GM12878 (cell line): ENCODE results near the gene TNF. TPM values are rescaled to one million over a fixed set of nuclear protein-coding genes. Genes with fewer than 3 reads are reported as not detected.
A peak's percentile ranks its signal among the peaks of the same experiment; 100 is the strongest.

Experiments used
- BCL11A ChIP-seq: IDR thresholded peaks from 2 replicates; pipeline ENCODE4 v1.6.1; 2011; ENCODE audit warnings: low read depth, low read length
- CEBPB ChIP-seq, 2 experiments: fragments of 150-350 bp in 1 of 2; IDR thresholded peaks; 2 replicates each; pipeline ENCODE4 v1.6.1; 2012 to 2014; ENCODE audit warnings: low read depth in 2 of 2, low read length in 2 of 2, borderline replicate concordance in 1 of 2, inconsistent platforms in 1 of 2
- CREB1 ChIP-seq: IDR thresholded peaks from 2 replicates; pipeline ENCODE4 v1.6.1; 2012; ENCODE audit warnings: low read depth, mild to moderate bottlenecking, inconsistent platforms
- CREM ChIP-seq: IDR thresholded peaks from 2 replicates; pipeline ENCODE4 v1.6.1; 2014; ENCODE audit warnings: antibody characterized with exemption, low read depth
- EED ChIP-seq: sonication (generic); IDR thresholded peaks from 2 replicates; pipeline ENCODE4 v1.6.1; 2016; ENCODE audit warnings: antibody characterized with exemption, low read depth
- FOS ChIP-seq: IDR thresholded peaks from 3 replicates; pipeline ENCODE4 v1.6.1; 2011; ENCODE audit warnings: borderline replicate concordance; ENCODE audit not compliant: insufficient read length; ENCODE audit errors: extremely low read depth
- HCFC1 ChIP-seq: fragments of 150-350 bp; IDR thresholded peaks from 2 replicates; pipeline ENCODE4 v1.6.1; 2014; ENCODE audit warnings: low read length
- HDAC2 ChIP-seq: fragments of 200-600 bp; sonication (generic); IDR thresholded peaks from 2 replicates; pipeline ENCODE4 v1.6.1; 2017
- HDAC6 ChIP-seq: fragments of 200-600 bp; sonication (generic); IDR thresholded peaks from one replicate; pipeline ENCODE4 v1.8.0; 2017; ENCODE audit warnings: antibody characterized with exemption; ENCODE audit not compliant: unreplicated experiment
- HDGF ChIP-seq: fragments of 450-650 bp; IDR thresholded peaks from 2 replicates; pipeline ENCODE4 v1.6.1; 2016; ENCODE audit warnings: antibody characterized with exemption
- JUNB ChIP-seq: IDR thresholded peaks from 2 replicates; pipeline ENCODE4 v1.6.1; 2016; ENCODE audit warnings: antibody characterized with exemption, mild to moderate bottlenecking
- KDM1A ChIP-seq: fragments of 200-600 bp; sonication (generic); IDR thresholded peaks from 2 replicates; pipeline ENCODE4 v1.6.1; 2016; ENCODE audit warnings: borderline replicate concordance
- MXI1 ChIP-seq: fragments of 150-350 bp; IDR thresholded peaks from 2 replicates; pipeline ENCODE4 v1.6.1; 2011; ENCODE audit warnings: low read depth, mild to moderate bottlenecking, inconsistent platforms, low read length, improper control_type of control experiment
- NFYB ChIP-seq: IDR thresholded peaks from 2 replicates; pipeline ENCODE4 v1.6.1; 2011; ENCODE audit warnings: low read depth, mild to moderate bottlenecking, low read length, improper control_type of control experiment, moderate library complexity; ENCODE audit not compliant: insufficient read depth
- NRF1 ChIP-seq: conservative IDR thresholded peaks from 2 replicates; pipeline ENCODE4 v1.6.1; 2011; ENCODE audit warnings: mild to moderate bottlenecking, low read depth, low read length, improper control_type of control experiment
- POLR2AphosphoS2 ChIP-seq: IDR thresholded peaks from 2 replicates; pipeline ENCODE4 v1.6.1; 2011; ENCODE audit warnings: low read depth, mild to moderate bottlenecking, low read length, improper control_type of control experiment, moderate library complexity
- POLR2AphosphoS5 ChIP-seq: IDR thresholded peaks from 2 replicates; pipeline ENCODE4 v1.6.1; 2011; ENCODE audit warnings: mild to moderate bottlenecking, low read length, inconsistent platforms
- SMC3 ChIP-seq: IDR thresholded peaks from 2 replicates; pipeline ENCODE4 v1.6.1; 2011; ENCODE audit warnings: low read length, improper control_type of control experiment, borderline replicate concordance
- TBL1XR1 ChIP-seq: IDR thresholded peaks from 2 replicates; pipeline ENCODE4 v1.6.1; 2012; ENCODE audit warnings: low read depth, low read length, improper control_type of control experiment
- TCF7 ChIP-seq: IDR thresholded peaks from 2 replicates; pipeline ENCODE4 v1.6.1; 2014; ENCODE audit warnings: antibody characterized with exemption, borderline replicate concordance
- ZBED1 ChIP-seq: IDR thresholded peaks from 2 replicates; pipeline ENCODE4 v1.6.1; 2016; ENCODE audit warnings: borderline replicate concordance
- ZNF24 ChIP-seq: fragments of 450-650 bp; IDR thresholded peaks from 2 replicates; pipeline ENCODE4 v1.6.1; 2017; ENCODE audit warnings: antibody characterized with exemption, mild to moderate bottlenecking
- polyA plus RNA-seq, 11 experiments: library from polyadenylated mRNA; depleted of rRNA in 4 of 11; unstranded in 6 of 11; stranded (reverse) in 5 of 11; fragments of >200 nt; fragmentation: Nextera tagmentation in 4 of 11; fragmentation: Illumina TruSeq in 1 of 11; extraction: Ambion mirVana in 4 of 11; extraction: Trizol in 1 of 11; gene quantifications; 1 replicate in 1 of 11; 2 replicates in 10 of 11; pipeline versions ENCODE4 v1.2.1 to v1.2.3, GENCODE V29; 2011 to 2016; ENCODE audit warnings: inconsistent platforms in 2 of 11, missing spikeins in 2 of 11, low read depth in 1 of 11
- total RNA-seq, 4 experiments: library from RNA; depleted of rRNA in 3 of 4; stranded (reverse); fragments of >200 nt in 3 of 4; fragmentation: Illumina TruSeq in 1 of 4; extraction: Trizol in 1 of 4; gene quantifications; 2 replicates each; pipeline versions ENCODE4 v1.2.1 to v1.2.3, GENCODE V29; 2013 to 2021
- TF ChIP-seq, protein P1 (sequence below): IDR thresholded peaks from 2 replicates; pipeline ENCODE4 v1.6.1; 2012; ENCODE audit warnings: improper control_type of control experiment, low read depth, low read length; ENCODE audit not compliant: insufficient replicate concordance
- TF ChIP-seq, protein P2 (sequence below): fragments of 450-650 bp; IDR thresholded peaks from 2 replicates; pipeline ENCODE4 v1.6.1; 2016; ENCODE audit warnings: mild to moderate bottlenecking
- TF ChIP-seq, protein P3 (sequence below): IDR thresholded peaks from 2 replicates; pipeline ENCODE4 v1.6.1; 2011; ENCODE audit warnings: borderline replicate concordance, low read depth, mild to moderate bottlenecking, moderate library complexity, mixed read lengths, low read length; ENCODE audit not compliant: insufficient read depth; ENCODE audit errors: extremely low read length

TNF gene
- total and polyA plus RNA-seq, 10 of the 15 experiments (the other 5 are each of a cell fraction or from before 2014, with no cell fraction given): 18.0 to 94.8 (median 61.9) TPM

DNA sequence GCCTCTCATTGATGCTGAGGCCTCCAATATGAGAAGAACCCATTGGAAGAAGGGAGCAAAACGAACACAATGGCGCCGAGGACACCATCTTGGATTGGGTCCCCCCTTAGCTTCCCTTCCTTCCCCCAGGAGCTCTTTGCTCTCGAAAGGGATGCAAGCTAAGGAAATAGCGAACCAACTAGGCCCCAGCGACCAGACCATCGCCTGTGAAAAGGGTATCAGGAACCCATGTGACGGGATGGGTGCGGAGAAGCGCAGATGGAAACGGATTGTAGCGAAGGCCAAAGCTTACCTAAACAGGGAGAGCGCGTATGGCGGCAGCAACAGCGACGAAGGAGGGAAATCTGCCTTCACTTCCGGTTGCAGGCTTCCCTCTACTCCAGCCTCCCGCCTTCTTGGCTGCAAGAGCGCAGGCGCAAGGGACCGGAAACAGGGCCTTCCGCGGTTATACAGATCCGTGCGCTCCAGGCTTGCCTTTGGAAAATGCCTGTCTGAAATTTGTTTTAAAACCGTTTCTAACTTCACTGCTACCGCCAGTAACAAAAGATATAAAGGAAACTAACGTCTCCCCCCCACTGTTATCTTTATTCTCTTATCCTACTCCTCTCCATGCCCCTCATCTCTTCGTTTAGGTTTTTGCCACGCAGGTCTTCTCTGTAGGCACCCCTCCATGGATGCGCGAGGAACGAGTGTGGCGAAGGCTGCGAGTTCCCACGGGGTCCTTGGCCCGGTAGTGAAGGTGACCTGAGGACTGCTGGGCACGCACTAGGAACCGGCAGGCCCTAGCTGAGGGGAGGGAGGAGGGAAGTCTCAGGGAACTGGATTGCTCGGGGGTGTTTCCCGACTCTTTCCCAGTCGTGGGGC is 33.5 kb upstream of the TNF start, which contains the start of gene DDX39B (continued):
- TF ChIP-seq, protein P1, sequence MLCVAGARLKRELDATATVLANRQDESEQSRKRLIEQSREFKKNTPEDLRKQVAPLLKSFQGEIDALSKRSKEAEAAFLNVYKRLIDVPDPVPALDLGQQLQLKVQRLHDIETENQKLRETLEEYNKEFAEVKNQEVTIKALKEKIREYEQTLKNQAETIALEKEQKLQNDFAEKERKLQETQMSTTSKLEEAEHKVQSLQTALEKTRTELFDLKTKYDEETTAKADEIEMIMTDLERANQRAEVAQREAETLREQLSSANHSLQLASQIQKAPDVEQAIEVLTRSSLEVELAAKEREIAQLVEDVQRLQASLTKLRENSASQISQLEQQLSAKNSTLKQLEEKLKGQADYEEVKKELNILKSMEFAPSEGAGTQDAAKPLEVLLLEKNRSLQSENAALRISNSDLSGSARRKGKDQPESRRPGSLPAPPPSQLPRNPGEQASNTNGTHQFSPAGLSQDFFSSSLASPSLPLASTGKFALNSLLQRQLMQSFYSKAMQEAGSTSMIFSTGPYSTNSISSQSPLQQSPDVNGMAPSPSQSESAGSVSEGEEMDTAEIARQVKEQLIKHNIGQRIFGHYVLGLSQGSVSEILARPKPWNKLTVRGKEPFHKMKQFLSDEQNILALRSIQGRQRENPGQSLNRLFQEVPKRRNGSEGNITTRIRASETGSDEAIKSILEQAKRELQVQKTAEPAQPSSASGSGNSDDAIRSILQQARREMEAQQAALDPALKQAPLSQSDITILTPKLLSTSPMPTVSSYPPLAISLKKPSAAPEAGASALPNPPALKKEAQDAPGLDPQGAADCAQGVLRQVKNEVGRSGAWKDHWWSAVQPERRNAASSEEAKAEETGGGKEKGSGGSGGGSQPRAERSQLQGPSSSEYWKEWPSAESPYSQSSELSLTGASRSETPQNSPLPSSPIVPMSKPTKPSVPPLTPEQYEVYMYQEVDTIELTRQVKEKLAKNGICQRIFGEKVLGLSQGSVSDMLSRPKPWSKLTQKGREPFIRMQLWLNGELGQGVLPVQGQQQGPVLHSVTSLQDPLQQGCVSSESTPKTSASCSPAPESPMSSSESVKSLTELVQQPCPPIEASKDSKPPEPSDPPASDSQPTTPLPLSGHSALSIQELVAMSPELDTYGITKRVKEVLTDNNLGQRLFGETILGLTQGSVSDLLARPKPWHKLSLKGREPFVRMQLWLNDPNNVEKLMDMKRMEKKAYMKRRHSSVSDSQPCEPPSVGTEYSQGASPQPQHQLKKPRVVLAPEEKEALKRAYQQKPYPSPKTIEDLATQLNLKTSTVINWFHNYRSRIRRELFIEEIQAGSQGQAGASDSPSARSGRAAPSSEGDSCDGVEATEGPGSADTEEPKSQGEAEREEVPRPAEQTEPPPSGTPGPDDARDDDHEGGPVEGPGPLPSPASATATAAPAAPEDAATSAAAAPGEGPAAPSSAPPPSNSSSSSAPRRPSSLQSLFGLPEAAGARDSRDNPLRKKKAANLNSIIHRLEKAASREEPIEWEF: no peak
- TF ChIP-seq NFYB (no peak), ZNF24 (no peak; the same call in 1 of the 2 replicates), BCL11A (no peak), POLR2AphosphoS2 (peak; percentile 94), POLR2AphosphoS5 (peak; percentile 100), MXI1 (peak; percentile 55), TBL1XR1 (peak; percentile 27; the same call in 1 of the 2 replicates), JUNB (no peak), ZBED1 (peak; percentile 72), CREM (peak; percentile 61), SMC3 (no peak), HDGF (peak; percentile 40; the same call in 1 of the 2 replicates), NRF1 (peak; percentile 79), HDAC6 (peak; percentile 49), CEBPB (IDR thresholded peaks at IDR 0.05; ENCODE audit: borderline replicate concordance in 1 of 2, low read depth in 2 of 2, low read length in 2 of 2) (no peak), KDM1A (no peak), FOS (no peak), HDAC2 (no peak), EED (0 out of 2 replicates have a peak, but pooled peaks have one; percentile 24), HCFC1 (0 out of 2 replicates have a peak, but pooled peaks have one; percentile 46), CREB1 (peak; percentile 46), TCF7 (no peak)
- TF ChIP-seq, protein P2, sequence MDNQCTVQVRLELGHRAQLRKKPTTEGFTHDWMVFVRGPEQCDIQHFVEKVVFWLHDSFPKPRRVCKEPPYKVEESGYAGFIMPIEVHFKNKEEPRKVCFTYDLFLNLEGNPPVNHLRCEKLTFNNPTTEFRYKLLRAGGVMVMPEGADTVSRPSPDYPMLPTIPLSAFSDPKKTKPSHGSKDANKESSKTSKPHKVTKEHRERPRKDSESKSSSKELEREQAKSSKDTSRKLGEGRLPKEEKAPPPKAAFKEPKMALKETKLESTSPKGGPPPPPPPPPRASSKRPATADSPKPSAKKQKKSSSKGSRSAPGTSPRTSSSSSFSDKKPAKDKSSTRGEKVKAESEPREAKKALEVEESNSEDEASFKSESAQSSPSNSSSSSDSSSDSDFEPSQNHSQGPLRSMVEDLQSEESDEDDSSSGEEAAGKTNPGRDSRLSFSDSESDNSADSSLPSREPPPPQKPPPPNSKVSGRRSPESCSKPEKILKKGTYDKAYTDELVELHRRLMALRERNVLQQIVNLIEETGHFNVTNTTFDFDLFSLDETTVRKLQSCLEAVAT: peak; percentile 98
- TF ChIP-seq, protein P3, sequence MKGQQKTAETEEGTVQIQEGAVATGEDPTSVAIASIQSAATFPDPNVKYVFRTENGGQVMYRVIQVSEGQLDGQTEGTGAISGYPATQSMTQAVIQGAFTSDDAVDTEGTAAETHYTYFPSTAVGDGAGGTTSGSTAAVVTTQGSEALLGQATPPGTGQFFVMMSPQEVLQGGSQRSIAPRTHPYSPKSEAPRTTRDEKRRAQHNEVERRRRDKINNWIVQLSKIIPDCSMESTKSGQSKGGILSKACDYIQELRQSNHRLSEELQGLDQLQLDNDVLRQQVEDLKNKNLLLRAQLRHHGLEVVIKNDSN: no peak
